Measurements from ENCODE around the gene PTPRN. TPM values are rescaled to one million over a fixed set of nuclear protein-coding genes. Genes with fewer than 3 reads are reported as not detected.

Gene PTPRN
- total and polyA plus RNA-seq, 2 of the 8 experiments (the other 6 are each of a cell fraction or from before 2014, with no cell fraction given) = 5.4 to 8.2 TPM

GRCh38 chr2:219309278-219309677 lies at the start of gene PTPRN (continued):
- TF ChIP-seq RAD21 (IDR thresholded peaks at IDR 0.05 in 1 of 2, conservative IDR thresholded peaks at IDR 0.05 in 1 of 2; ENCODE audit: low read depth in 2 of 2, low read length in 2 of 2) = no peak
- TF ChIP-seq JUND (IDR thresholded peaks at IDR 0.05; ENCODE audit: low read length) = peak; percentile 45; the same call in 1 of the 2 replicates
- no peak for TF ChIP-seq JUN (IDR thresholded peaks at IDR 0.05; ENCODE audit: low read depth, low read length)
- TF ChIP-seq YY1 (IDR thresholded peaks at IDR 0.05; ENCODE audit: low read depth, low read length) = no peak
- TF ChIP-seq KDM1A (IDR thresholded peaks at IDR 0.05; ENCODE audit: borderline replicate concordance, low read length) = no peak
- TF ChIP-seq CREB1 (IDR thresholded peaks at IDR 0.05) = peak; percentile 96
- TF ChIP-seq BRCA1 (IDR thresholded peaks at IDR 0.05; ENCODE audit: low read depth, low read length) = no peak
- no peak for TF ChIP-seq ASH2L (IDR thresholded peaks at IDR 0.05; ENCODE audit: low read length)
- TF ChIP-seq HDAC6 (IDR thresholded peaks at IDR 0.05; ENCODE audit: low read depth, low read length) = no peak
- TF ChIP-seq PHF8 (conservative IDR thresholded peaks at IDR 0.05; ENCODE audit: low read depth, low read length) = no peak
- no peak for TF ChIP-seq GABPA (IDR thresholded peaks at IDR 0.05; ENCODE audit: borderline replicate concordance, insufficient read depth, low read length)
- TF ChIP-seq TEAD4 (IDR thresholded peaks at IDR 0.05; ENCODE audit: low read depth, low read length) = 0 out of 2 replicates have a peak, but pooled peaks have one; percentile 5
- no peak for TF ChIP-seq CHD7 (IDR thresholded peaks at IDR 0.05; ENCODE audit: insufficient replicate concordance, low read length)
